Neural progenitor cell (in vitro differentiated cells): ENCODE measurements around the gene TMEM95. TPM values are rescaled to one million over a fixed set of nuclear protein-coding genes. Genes with fewer than 3 reads are reported as not detected.
A peak's percentile ranks its signal among the peaks of the same experiment; 100 is the strongest.

Experiments
- DNase-seq: peaks from one replicate; pipeline ENCODE4 v3.0.0-alpha.2; 2016; ENCODE audit warnings: low spot score
- H2AFZ ChIP-seq: fragments of 200-600 bp; sonication (generic); replicated peaks from 2 replicates; pipeline ENCODE4 v1.6.1; 2016; ENCODE audit warnings: antibody characterized with exemption
- H3F3A ChIP-seq: fragments of 200-600 bp; sonication (generic); 2 replicates; pipeline ENCODE4 v1.6.1; 2016; ENCODE audit warnings: antibody characterized with exemption, low read depth
- H3K27ac ChIP-seq: fragments of 200-600 bp; sonication (generic); 2 replicates; pipeline ENCODE4 v1.5.1; 2016; ENCODE audit warnings: mild to moderate bottlenecking
- H3K27me3 ChIP-seq: fragments of 200-600 bp; sonication (generic); 2 replicates; pipeline ENCODE4 v1.6.1; 2016; ENCODE audit warnings: mild to moderate bottlenecking, moderate library complexity
- H3K36me3 ChIP-seq: fragments of 200-600 bp; sonication (generic); 2 replicates; pipeline ENCODE4 v1.5.1; 2016
- H3K4me1 ChIP-seq: fragments of 200-600 bp; sonication (generic); 2 replicates; pipeline ENCODE4 v1.6.1; 2016; ENCODE audit warnings: mixed run types
- H3K4me2 ChIP-seq: fragments of 200-600 bp; sonication (generic); 2 replicates; pipeline ENCODE4 v1.6.1; 2016
- H3K4me3 ChIP-seq: fragments of 200-600 bp; sonication (generic); 2 replicates; pipeline ENCODE4 v1.5.1; 2016
- H3K79me2 ChIP-seq: fragments of 200-600 bp; sonication (generic); 2 replicates; pipeline ENCODE4 v1.6.1; 2016; ENCODE audit warnings: low read depth
- H3K9ac ChIP-seq: fragments of 200-600 bp; sonication (generic); 2 replicates; pipeline ENCODE4 v1.6.1; 2016
- H3K9me3 ChIP-seq: fragments of 200-600 bp; sonication (generic); 2 replicates; pipeline ENCODE4 v1.5.1; 2016; ENCODE audit warnings: low read depth
- H4K20me1 ChIP-seq: fragments of 200-600 bp; sonication (generic); 2 replicates; pipeline ENCODE4 v1.6.1; 2016; ENCODE audit warnings: low read depth
- H3K27ac Mint-ChIP-seq: 3 replicates; pipeline ENCODE4 v1.8.0; 2021; ENCODE audit warnings: mixed read lengths
- H3K27me3 Mint-ChIP-seq: 2 replicates; pipeline ENCODE4 v1.8.0; 2022; ENCODE audit warnings: low read depth, mild to moderate bottlenecking, inconsistent platforms, moderate library complexity, mixed read lengths; ENCODE audit not compliant: insufficient read depth
- H3K36me3 Mint-ChIP-seq: 3 replicates; pipeline ENCODE4 v1.8.0; 2021; ENCODE audit warnings: mixed read lengths
- H3K4me1 Mint-ChIP-seq: 3 replicates; pipeline ENCODE4 v1.8.0; 2021; ENCODE audit warnings: mixed read lengths
- H3K4me3 Mint-ChIP-seq: 3 replicates; pipeline ENCODE4 v1.8.0; 2021; ENCODE audit warnings: mild to moderate bottlenecking, moderate library complexity, mixed read lengths
- H3K9me3 Mint-ChIP-seq: 3 replicates; pipeline ENCODE4 v1.8.0; 2020; ENCODE audit warnings: mixed read lengths
- CTCF ChIP-seq: fragments of 200-600 bp; sonication (generic); IDR thresholded peaks from 2 replicates; pipeline ENCODE4 v1.5.1; 2017; ENCODE audit warnings: antibody characterized with exemption, mild to moderate bottlenecking
- EZH2 ChIP-seq: fragments of 200-600 bp; sonication (generic); IDR thresholded peaks from 2 replicates; pipeline ENCODE4 v1.6.1; 2017; ENCODE audit warnings: antibody characterized with exemption, mild to moderate bottlenecking, moderate library complexity
- EZH2phosphoT487 ChIP-seq: fragments of 200-600 bp; sonication (generic); IDR thresholded peaks from 2 replicates; pipeline ENCODE4 v1.6.1; 2017; ENCODE audit warnings: antibody characterized with exemption
- total RNA-seq: library from RNA; depleted of rRNA; stranded (reverse); fragments of >200 nt; gene quantifications from 2 replicates; pipeline ENCODE4 v1.2.3, GENCODE V29; 2015; ENCODE audit warnings: low replicate concordance

Gene TMEM95
- total RNA-seq, 1 donor from 2014 or later: not detected

GRCh38 chr17:7323731-7324437 lies 31.1 kb upstream of the TMEM95 start:
- no peak for TF ChIP-seq EZH2phosphoT487
- no peak for TF ChIP-seq EZH2
- TF ChIP-seq CTCF: peak; percentile 90
- Histone ChIP-seq H3K27me3 (no peaks in the 10 kb centered on the region), H3K9ac (no peak overlapping the region), H3K79me2 (peaks cover 20% of the 10 kb centered on the region), H3K4me3 (no peak overlapping the region), H3K27ac (no peak overlapping the region), H3K4me2 (no peak overlapping the region), H3K4me1 (peaks cover 8% of the 10 kb centered on the region), H4K20me1 (peaks cover 4% of the 10 kb centered on the region), H3K36me3 (no peaks in the 10 kb centered on the region), H3K9me3 (no peaks in the 10 kb centered on the region), H2AFZ (no peak overlapping the region), H3F3A (peaks cover 10% of the 10 kb centered on the region)
- peaks cover 15% of the 10 kb centered on the region for H3K4me1 Mint-ChIP-seq
- DNase-seq: peak; percentile 72
- H3K36me3 Mint-ChIP-seq: peaks cover 21% of the 10 kb centered on the region
- peaks cover 7% of the 10 kb centered on the region for H3K27me3 Mint-ChIP-seq
- no peak overlapping the region for H3K4me3 Mint-ChIP-seq
- no peaks in the 10 kb centered on the region for H3K9me3 Mint-ChIP-seq
- H3K27ac Mint-ChIP-seq: no peak overlapping the region

- Histone ChIP-seq H3K9me3 (no peaks in the 10 kb centered on the region), H3K4me2 (no peak overlapping the region), H3K4me1 (peaks cover 8% of the 10 kb centered on the region), H3K4me3 (no peak overlapping the region), H3F3A (peaks cover 10% of the 10 kb centered on the region), H2AFZ (no peak overlapping the region), H3K27ac (no peak overlapping the region), H3K9ac (no peak overlapping the region), H3K36me3 (no peaks in the 10 kb centered on the region), H4K20me1 (peaks cover 4% of the 10 kb centered on the region), H3K79me2 (peaks cover 20% of the 10 kb centered on the region), H3K27me3 (no peaks in the 10 kb centered on the region)
- no peak overlapping the region for H3K27ac Mint-ChIP-seq
- H3K36me3 Mint-ChIP-seq: peaks cover 20% of the 10 kb centered on the region
- H3K4me3 Mint-ChIP-seq: no peak overlapping the region
- peaks cover 15% of the 10 kb centered on the region for H3K4me1 Mint-ChIP-seq
- no peak for TF ChIP-seq EZH2
- TF ChIP-seq EZH2phosphoT487: no peak
- TF ChIP-seq CTCF: no peak
- H3K27me3 Mint-ChIP-seq: peaks cover 9% of the 10 kb centered on the region
- H3K9me3 Mint-ChIP-seq: no peaks in the 10 kb centered on the region
- no peak for DNase-seq
Measured at GRCh38 chr17:7324438-7324779, 30.5 kb upstream of the TMEM95 start.

GRCh38 chr17:7325031-7325528 lies 29.9 kb upstream of the TMEM95 start:
- H3K36me3 Mint-ChIP-seq: peaks cover 20% of the 10 kb centered on the region
- no peak overlapping the region for H3K4me2 ChIP-seq
- no peak for TF ChIP-seq EZH2
- no peak for TF ChIP-seq CTCF
- TF ChIP-seq EZH2phosphoT487: no peak
- H3K27ac Mint-ChIP-seq: no peak overlapping the region
- H3K27ac ChIP-seq: no peak overlapping the region
- DNase-seq: no peak
- H3K79me2 ChIP-seq: peaks cover 20% of the 10 kb centered on the region
- no peak overlapping the region for H3K4me3 ChIP-seq
- H3K4me1 Mint-ChIP-seq: peaks cover 17% of the 10 kb centered on the region
- no peaks in the 10 kb centered on the region for H3K9me3 ChIP-seq
- no peaks in the 10 kb centered on the region for H3K36me3 ChIP-seq
- no peak overlapping the region for H2AFZ ChIP-seq
- H3K27me3 ChIP-seq: no peaks in the 10 kb centered on the region
- no peak overlapping the region for H3K4me3 Mint-ChIP-seq
- no peaks in the 10 kb centered on the region for H3K9me3 Mint-ChIP-seq
- H3K4me1 ChIP-seq: peaks cover 8% of the 10 kb centered on the region
- peaks cover 4% of the 10 kb centered on the region for H4K20me1 ChIP-seq
- H3F3A ChIP-seq: peaks cover 16% of the 10 kb centered on the region
- H3K27me3 Mint-ChIP-seq: peaks cover 13% of the 10 kb centered on the region
- no peak overlapping the region for H3K9ac ChIP-seq
